HG02840 (cell line): ENCODE measurements around the gene ALDH3B2.
A peak's percentile ranks its signal among the peaks of the same experiment; 100 is the strongest.
"Not testable (repeated sequence)": the region's sequence is repeated elsewhere in the genome, so short reads cannot be mapped to it uniquely, and the experiment has no call there.

Source experiments
- ATAC-seq: cut with Tn5 transposase; IDR thresholded peaks from one replicate; pipeline ENCODE4 v1.9.1; 2021; ENCODE audit warnings: mild to moderate bottlenecking, moderate library complexity, moderate number of reproducible peaks; ENCODE audit not compliant: unreplicated experiment, low FRiP score

Gene ALDH3B2

DNA sequence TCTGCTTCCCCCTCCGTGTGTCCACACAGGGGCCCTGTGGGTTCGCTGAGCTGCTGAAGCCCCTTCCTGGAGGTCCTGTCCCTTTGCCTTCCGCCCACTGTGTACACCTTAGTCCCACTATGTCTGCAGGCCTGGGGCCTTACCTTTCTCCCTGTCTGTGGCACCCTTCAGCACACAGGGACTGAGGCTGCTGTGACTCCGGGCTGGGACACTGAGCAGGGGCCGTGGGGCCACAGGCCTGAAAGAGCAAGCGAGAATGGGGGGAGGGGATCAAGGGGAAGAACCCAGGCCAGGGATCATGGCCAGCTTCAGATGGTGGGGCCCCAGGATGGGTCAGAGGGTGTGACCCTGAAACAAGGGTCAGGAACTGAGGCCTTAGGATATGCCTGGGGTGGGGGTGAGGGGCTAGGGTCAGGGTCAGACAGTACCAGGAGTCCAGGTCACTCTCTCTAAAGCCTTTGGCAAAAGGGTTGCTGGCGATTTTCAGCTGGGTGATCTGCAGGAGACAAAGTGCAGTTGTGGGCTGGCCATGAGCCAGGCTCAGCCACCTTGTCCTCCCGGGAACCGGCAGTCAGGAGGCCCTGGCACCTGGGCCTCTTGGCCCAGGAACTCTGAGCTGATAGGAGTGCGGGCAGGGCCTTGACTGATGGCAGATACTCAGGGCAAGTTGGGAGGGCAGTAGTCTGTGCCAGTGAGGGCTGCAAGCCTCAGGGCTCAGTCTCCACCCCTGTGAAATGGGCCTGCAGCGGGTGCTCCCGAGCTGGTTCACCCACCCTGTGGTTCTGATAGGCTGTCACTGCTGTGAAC is 42.0 kb downstream of the ALDH3B2 start:
- ATAC-seq = no peak

- no peak for ATAC-seq
Observed at GRCh38 chr11:67631853-67632174, 42.6 kb downstream of the ALDH3B2 start.

- no peak for ATAC-seq
Observed at GRCh38 chr11:67631411-67631810, 43.0 kb downstream of the ALDH3B2 start.

GRCh38 chr11:67630943-67631331 is 43.5 kb downstream of the ALDH3B2 start:
- no peak for ATAC-seq

DNA sequence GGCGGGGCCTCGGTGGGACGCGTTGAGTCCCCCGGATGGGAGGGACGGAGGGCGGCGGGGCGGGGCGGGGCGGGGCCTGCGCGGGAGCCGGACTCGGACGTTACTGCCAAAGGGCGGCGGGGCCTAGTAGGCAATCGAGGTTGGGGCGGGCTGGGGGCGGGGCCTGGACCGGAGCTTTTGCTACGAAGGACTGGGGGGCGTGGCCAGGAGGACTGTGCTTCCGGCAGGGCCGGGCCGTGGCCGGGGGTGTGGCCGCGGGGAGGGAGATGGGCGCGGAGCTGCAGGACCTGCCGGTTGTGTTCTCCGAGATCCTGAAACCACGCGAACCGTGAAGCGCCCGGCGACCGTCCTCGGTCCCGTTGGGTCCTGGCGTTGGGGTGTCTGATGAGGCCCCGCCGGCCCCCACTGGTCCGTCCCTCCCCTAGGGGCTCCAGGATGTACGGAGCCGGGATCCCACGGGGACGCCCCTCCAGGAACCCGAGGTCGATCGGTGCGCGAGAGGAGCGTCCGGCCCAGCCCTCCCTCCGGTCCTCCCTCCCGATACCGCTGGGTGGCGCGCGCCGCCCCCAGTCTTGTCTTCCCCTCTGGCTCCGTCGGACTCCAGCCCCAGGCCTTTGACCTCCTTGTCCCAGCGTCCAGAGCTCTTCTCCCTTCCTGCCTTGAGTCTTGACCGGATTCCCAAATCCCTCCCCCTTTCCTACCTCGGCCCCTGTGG is 44.0 kb downstream of the ALDH3B2 start:
- peak; percentile 65 for ATAC-seq

DNA sequence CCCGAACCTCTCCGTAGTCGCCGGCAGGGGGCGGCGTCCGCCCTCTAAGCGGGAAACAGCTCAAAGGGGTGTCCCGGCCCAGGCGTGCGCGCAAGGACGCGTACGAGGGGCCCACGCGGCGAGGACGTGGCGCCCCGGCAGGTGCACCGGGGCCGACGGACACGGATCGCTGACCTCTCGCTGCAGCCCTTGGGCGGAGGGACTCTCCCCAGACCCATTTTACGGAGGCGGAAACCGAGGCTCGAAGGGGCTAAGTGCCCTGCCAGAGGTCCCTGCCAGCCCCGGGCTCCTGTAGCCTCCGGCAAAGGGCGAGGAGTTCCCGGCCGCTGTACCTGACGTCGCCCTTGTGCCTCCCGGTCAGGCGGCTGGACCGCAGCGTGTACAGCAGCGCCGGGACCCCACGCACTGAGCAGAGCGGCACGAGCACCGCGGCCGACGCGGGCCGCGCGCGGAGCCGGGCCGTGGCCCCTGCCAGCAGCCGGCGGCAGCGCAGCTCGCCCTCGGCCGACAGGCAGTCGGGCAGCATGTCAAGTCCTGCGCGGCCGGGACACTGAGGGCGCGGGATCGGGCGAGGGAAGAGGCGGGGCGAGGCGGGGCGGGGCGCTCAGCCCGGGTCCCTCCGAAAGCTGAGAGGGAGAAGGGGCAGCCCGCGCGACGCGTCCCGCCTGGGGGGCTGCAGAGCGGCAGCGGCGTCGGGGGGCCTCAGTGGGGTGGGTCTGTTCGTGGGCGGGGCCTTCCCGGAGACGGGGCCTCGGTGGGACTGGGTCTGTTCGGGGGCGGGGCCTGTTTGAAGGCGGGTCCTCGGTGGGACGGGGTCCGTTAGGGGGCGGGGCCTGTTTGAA is 44.8 kb downstream of the ALDH3B2 start, which contains the start of gene NUDT8:
TSS of gene NUDT8 (minus strand) at position 552 of the 842 bp plus-strand sequence. CDS start at position 526, 26 bp downstream.
- ATAC-seq = peak; percentile 46

GRCh38 chr11:67628710-67629385 is 45.6 kb downstream of the ALDH3B2 start:
- ATAC-seq = no peak

DNA sequence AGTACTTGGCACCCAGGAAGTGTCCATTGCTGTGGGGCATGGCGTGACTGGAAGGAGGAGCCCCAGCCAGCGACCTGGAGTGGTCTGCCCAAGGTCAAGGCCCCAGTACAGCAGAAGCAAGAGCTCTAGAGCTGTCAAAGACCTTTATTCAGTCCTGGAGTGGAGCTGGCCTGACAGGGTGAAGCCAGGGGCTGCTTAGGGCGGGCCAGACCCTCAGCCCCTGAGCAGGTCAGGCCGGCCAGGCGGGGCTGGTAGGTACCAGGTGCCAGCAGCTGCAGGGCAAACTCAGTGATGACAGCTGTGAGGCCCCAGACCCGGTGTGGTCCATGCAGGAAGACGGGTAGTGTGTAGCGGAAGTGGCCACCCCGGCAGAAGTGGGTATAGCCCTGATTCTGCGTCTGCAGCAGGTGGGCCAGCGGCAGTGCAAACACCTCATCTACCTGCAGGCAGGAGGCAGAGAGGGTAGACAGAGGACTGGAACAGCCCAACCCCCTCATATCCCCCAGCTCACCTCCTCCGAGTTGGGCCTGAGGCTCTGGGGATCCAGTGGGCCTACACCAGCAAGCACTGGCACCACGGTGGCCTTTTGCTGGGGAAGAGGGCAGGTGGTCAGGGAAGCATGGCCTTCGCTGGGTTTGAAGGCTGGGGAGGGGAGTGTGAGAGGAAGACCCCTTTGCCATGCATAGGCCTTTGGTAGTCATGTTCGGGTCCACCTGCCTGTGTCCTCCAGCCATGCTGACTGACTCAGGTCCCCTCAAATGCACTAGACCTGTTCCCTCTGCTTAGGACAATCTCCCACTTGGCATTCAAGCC is 46.4 kb downstream of the ALDH3B2 start:
- ATAC-seq = no peak

GRCh38 chr11:67627441-67627811 is 47.0 kb downstream of the ALDH3B2 start:
- no peak for ATAC-seq

DNA sequence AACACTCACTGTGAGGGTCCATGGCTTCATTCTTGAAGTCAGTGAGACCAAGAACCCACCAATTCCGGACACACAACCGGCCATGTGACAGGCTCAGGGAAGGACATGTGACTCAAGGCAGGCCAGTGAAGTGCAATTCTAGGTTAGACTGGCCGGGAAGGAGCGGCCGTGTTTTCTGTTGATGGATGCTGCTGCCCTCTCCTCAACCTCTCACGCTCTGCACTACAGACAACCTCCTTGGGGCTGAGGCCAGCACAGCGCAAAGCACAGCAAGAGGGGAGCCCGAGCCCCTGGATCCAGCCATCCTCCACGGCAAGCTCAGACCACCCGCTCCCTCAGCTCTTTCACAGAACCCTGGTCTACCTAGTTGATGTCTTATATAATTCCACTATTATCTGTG is 47.5 kb downstream of the ALDH3B2 start:
- no peak for ATAC-seq

DNA sequence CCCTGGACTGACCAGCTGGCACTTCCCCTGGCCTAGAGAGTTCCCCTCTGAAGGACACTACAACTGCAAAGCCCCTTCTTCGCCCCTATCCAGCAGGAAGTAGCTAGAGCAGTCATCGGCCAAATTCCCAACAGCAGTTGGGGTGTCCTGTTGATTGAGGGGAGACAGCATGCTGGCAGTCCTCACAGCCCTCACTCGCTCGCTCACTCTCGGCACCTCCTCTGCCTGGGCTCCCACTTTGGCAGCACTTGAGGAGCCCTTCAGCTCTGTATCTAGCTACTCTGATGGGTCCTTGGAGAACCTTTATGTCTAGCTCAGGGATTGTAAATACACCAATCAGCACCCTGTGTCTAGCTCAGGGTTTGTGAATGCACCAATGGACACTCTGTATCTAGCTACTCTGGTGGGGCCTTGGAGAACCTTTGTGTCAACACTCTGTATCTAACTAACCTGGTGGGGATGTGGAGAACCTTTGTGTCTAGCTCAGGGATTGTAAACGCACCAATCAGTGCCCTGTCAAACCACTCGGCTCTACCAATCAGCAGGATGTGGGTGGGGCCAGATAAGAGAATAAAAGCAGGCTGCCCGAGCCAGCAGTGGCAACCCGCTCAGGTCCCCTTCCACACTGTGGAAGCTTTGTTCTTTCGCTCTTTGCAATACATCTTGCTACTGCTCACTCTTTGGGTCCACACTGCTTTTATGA is 48.1 kb downstream of the ALDH3B2 start:
- ATAC-seq = not testable (repeated sequence)

- not testable (repeated sequence) for ATAC-seq
Observed at GRCh38 chr11:67623795-67624194, 50.6 kb downstream of the ALDH3B2 start.

- ATAC-seq = not testable (repeated sequence)
Observed at GRCh38 chr11:67622905-67623304, 51.5 kb downstream of the ALDH3B2 start.

GRCh38 chr11:67621928-67622327 is 52.5 kb downstream of the ALDH3B2 start:
- not testable (repeated sequence) for ATAC-seq

- ATAC-seq = not testable (repeated sequence)
Observed at GRCh38 chr11:67620621-67621020, 53.8 kb downstream of the ALDH3B2 start.

- ATAC-seq = not testable (repeated sequence)
Observed at GRCh38 chr11:67619683-67620618, 54.5 kb downstream of the ALDH3B2 start.

- ATAC-seq = not testable (repeated sequence)
Observed at GRCh38 chr11:67618901-67619659, 55.3 kb downstream of the ALDH3B2 start.
